Thyroid gland (tissue), 4 donors: ENCODE measurements around the gene PARP14.

Source experiments
- POLR2A ChIP-seq, 2 donors: fragments of 450-650 bp; IDR thresholded peaks; one replicate each; pipeline ENCODE4 v1.6.1; 2017; ENCODE audit warnings: antibody characterized with exemption in 2 of 2, mild to moderate bottlenecking in 2 of 2, moderate library complexity in 1 of 2
- TF ChIP-seq, protein P1 (sequence below), 6 experiments: fragments of 200-600 bp in 3 of 6; fragments of 450-650 bp in 3 of 6; sonication (generic) in 3 of 6; IDR thresholded peaks; one replicate each; pipeline ENCODE4 v1.5.1; 2016 to 2019; ENCODE audit warnings: antibody characterized with exemption in 6 of 6, mild to moderate bottlenecking in 2 of 6, inconsistent platforms in 1 of 6, moderate library complexity in 1 of 6

DNA sequence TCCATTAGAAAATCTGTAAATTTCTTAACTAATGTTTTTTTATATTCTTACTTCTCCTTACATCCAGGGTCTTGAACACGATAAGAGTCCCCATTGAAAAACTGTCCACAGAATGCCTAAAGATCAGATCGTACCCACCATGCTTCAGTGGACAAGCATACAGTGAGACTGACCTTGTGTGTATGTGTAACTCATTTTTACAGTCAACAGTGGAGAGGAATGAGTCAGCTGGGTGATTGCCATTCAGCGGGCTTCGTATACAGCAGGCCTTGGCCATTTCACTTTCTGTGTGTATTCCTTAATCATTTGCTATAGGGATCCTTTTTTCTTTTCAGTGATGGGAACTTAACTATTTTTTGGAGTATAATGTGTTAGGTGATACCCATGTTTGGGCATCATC is 10.6 kb downstream of the PARP14 start:
- TF ChIP-seq POLR2A (IDR thresholded peaks at IDR 0.05) = no peak
- TF ChIP-seq, protein P1, sequence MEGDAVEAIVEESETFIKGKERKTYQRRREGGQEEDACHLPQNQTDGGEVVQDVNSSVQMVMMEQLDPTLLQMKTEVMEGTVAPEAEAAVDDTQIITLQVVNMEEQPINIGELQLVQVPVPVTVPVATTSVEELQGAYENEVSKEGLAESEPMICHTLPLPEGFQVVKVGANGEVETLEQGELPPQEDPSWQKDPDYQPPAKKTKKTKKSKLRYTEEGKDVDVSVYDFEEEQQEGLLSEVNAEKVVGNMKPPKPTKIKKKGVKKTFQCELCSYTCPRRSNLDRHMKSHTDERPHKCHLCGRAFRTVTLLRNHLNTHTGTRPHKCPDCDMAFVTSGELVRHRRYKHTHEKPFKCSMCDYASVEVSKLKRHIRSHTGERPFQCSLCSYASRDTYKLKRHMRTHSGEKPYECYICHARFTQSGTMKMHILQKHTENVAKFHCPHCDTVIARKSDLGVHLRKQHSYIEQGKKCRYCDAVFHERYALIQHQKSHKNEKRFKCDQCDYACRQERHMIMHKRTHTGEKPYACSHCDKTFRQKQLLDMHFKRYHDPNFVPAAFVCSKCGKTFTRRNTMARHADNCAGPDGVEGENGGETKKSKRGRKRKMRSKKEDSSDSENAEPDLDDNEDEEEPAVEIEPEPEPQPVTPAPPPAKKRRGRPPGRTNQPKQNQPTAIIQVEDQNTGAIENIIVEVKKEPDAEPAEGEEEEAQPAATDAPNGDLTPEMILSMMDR (IDR thresholded peaks at IDR 0.05) = no peak
